Activated CD4-positive, alpha-beta T cell treated with anti-CD3 and anti-CD28 coated beads, Interleukin-10, Interleukin-2, amounts not matched to agents 100 ng/mL and 50 ng/mL, durations not matched to agents 16 hours and 8 hours (primary cell): ENCODE data around the gene ATP8A2.

Source experiments
- DNase-seq: peaks from one replicate; pipeline ENCODE4 v3.0.0-alpha.2; 2020

ATP8A2 gene

DNA sequence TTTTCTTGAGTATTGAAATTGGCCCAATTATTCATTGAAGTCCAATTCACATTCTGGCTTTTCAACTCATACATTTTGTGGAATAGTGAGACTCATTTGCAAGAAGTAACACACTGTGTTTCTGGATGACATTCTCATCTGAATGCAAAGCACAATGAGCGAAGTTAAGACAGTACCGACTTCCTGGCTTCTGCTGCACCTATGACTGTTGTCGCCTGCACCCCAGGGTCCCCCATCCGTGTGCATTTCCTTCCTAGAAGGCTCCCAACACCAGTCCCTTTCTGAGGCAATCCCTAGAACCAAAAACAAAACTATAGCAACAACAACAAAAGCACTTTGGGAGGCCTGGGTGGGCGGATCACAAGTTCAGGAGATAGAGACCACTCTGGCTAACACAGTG is 496.7 kb downstream of the ATP8A2 start:
- DNase-seq = no peak

DNA sequence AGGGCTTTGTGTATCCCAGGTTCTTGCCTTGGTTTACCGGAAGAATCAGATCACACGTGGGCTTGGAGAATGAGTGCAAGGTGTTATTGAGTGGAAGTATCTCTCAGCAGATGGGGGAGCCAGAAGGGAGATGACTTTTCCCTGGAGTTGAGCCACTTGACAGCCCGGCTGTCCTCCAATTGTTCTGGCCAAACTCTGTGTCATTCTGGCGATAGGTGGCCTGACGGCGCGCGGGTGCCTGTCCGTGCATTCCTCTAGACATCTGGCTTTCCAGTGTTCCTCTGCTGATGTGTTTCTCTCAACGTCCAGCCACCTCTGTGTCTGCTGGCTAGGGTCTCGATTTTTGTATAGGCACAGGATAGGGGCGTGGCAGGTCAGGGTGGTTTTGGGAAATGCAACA is 498.2 kb downstream of the ATP8A2 start:
- DNase-seq = no peak

DNA sequence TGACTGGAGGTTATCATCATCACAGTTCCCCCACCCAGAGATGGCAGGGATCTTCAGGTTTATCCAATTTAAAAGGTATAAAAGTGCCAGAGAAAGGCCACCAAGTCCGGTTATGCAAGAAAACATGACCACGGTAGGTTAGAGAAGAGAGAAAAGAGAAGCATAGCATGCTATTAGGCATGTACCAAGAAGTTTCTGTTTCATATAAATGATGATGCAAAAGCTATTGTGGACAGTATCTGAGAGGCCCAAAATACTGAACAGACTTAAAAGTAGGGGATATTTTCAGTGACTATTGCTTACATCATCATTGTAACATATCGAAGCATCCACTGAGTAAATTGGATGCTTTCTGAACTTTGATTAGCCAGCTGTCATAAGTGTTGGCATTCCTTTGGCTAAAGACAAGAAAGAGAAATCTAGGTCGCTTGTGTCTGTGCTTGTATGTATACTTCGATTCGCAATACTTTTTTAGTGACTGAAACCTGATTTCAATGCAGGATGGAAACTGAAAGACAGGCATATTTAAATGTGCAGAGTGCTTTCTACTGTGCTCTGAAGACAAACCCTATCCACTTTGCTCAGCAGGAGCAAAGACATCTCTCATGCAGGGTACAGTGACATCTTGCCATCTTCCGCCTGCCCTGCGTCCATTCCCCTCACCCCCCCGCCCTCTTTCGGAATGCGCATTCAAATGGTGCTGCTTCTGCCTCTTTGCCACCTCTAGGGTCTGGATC is 499.8 kb downstream of the ATP8A2 start:
- DNase-seq = no peak

DNA sequence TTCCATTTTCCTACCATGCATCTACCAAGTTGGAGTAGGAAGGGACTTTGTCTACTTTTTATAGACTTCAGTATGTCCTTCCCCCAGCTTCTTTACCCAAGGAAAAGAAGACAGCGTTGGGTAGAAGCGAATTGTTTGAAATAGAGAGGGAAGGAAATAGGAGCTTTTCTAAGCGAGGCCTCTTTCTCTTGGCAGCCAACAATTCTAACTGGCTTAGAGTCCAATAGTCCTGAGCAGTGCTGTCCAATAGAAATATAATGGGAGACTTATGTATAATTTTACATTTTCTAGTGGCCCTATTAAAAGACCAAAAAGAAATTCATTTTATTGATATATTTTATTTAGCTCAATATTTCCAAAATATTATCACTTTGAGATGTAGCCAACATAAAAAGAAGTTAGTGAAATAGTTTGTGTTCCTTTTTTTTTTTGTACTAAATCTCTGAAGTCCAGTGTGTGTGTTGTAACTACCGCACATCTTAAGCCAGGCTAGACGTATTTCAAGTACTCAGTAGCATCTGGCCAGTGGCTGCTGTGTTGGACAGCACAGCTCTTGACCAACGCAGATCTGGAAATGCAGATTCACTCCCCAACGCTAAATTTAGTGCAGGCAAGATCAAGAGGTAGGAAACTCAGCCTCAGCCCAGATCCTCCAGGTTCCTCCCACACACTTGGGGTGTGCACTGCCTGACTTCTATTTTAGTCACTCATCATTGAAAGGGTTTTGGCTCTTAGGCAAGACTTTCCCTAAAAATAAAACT is 500.9 kb downstream of the ATP8A2 start:
- DNase-seq = no peak

DNA sequence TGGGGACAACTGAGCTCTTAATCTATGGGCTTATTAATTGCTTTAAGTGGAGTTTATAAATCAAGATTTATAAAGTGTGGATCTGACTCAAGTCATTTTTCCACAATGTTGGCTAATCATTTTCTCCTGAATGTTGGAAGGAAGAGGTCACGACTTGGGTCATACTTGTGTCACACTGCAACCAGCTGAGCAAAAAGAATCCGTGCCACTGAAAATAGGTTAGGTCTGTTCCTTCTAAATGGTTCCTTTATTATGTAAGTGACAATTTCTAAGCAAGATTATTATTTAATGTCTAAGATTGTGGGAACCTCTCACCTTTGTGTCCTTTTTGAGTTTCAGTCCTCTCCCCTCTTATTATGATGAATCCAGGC is 501.5 kb downstream of the ATP8A2 start:
- no peak for DNase-seq

DNA sequence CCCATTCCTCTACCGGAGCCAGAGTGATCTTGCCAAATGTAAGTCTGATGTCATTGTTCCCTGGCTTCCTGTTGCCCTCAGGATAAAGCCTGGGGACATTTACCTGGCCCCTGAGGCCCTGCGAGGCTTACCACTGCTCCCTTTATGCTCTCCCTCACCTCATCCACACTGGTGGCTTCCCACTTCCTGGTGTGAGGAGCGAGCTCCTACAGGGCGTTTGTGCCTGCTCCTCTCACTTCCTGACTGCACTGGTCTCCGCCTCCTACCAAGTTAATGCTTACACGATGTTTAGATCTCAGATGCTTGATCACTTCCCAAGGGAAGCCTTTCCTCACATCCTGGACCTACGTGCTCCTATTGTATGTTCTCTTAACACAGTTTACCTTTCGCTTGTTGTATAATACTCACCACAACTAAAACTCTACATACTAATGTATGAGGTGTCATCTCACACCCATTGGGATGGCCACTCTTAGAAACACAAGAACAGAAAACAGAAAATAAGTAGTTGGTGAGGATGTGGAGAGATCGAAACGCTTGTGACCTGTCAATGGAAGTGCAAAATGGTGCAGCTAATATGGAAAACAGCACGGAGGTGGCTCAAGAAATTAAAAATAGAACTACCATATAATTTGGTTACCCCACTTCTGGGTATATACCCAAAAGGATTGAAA is 502.4 kb downstream of the ATP8A2 start:
- DNase-seq = no peak

DNA sequence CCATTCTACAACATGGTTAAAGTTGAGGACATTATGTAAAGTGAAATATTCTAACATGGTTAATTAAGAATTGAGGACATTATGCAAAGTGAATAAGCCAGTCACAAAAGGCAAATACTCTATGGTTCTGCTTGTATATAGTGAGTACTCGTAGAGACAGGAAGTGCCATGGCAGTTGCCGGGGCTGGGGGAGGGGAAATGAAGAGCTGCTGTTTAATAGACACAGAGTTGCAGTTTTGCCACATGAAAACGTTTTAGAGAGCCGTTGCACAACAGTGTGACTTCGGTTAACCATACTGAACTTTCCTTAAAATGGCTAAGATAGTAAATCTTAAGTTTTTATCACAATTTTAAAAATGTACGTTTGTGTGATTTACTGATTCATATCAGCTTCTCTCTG is 503.1 kb downstream of the ATP8A2 start:
- DNase-seq = peak; percentile 57

DNA sequence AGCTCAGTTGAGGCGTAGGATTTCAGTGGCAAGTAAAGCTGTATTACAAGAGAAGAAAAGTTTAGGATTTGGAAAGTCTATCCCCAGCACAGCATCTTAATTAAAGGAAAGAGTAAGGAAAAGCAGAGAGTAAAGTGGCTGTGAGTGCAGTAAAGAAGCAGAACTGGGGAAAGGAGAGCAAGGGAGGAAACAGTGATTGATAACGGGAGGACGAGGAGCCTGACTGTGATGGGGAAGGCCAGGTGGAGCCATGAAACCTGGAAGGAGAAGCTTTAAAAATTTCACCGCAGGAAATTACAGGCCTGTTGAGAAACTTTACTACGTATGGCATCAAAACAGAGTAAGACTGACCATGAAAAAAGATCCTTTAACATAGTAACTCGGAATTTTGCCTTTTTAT is 504.5 kb downstream of the ATP8A2 start:
- DNase-seq = no peak

DNA sequence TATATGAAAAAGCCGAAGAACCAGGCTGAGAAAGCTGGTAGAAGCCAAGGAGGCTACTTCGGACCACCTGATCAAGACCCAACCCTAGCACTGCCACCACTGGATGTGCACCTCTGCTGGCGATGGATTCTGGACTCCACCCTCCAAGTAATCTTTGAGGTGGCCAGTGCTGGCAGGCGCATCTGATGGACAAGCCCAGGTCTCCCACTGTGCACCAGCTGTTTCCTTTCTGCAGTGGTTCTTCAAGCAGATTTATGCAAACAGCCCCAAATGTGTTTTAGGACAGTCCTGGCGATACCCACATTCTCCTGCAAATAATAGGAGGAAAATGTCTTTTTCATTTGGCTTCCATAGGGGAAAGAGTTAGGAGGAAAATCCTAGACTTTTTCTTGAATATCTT is 507.7 kb downstream of the ATP8A2 start:
- no peak for DNase-seq

DNA sequence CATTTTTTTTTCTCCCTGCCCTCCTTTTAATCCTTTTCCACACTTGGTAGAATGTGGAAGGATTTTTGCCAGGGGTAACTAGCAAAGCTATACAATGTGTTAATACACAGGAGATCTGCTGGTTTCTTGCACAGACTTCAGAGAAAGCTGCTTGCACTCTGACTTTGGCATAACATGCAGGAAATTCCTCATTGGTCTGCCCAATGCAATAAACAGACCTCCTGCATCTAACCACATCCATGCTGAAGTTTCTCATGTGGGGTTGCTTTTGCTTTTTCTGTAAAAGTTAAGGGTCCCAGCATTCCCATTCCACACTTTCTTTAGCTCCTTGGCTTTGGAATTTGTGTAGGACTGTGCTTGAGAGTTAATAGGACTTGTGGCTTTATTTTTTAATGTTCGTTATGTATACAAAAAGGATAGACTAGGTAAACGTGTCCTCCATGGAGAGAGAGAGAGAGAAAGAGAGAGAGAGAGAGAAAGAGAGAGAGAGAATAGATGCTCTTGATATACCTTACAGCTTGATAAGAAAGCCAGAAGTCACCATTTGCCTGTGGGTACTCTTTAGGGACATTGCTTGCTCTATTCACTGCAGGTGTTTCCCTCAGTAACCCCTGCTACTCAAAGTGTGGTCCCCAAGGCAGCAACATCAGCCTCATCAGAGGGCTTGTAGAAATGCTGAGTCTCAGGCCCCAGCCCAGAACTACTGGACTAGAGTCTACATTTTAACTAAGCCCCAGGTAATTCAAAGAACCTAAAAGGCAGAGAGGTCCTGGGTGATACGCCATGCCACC is 509.6 kb downstream of the ATP8A2 start:
- no peak for DNase-seq

DNA sequence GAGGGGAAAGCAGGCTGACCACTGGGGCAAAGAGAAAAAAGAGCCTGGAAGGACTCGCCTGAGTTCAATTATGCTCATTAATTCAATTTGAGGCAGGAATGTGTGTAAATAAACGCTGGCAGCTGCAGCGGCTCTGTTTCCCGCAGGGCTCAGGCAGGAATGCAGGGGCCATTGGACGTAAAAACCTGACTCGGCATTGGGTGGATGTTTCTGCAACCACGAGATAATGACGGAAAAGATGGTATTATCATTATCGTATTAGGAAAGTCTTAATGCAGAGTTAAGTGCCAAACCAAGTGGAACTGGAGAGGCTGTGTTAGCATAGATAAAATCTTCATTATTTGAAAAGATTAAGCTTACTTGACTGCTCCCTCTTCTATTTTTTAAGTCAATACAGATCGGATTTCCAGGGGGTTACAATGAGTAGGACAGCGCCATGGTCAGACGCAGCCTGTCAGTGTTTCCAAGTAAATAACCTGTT is 510.2 kb downstream of the ATP8A2 start:
- no peak for DNase-seq

DNA sequence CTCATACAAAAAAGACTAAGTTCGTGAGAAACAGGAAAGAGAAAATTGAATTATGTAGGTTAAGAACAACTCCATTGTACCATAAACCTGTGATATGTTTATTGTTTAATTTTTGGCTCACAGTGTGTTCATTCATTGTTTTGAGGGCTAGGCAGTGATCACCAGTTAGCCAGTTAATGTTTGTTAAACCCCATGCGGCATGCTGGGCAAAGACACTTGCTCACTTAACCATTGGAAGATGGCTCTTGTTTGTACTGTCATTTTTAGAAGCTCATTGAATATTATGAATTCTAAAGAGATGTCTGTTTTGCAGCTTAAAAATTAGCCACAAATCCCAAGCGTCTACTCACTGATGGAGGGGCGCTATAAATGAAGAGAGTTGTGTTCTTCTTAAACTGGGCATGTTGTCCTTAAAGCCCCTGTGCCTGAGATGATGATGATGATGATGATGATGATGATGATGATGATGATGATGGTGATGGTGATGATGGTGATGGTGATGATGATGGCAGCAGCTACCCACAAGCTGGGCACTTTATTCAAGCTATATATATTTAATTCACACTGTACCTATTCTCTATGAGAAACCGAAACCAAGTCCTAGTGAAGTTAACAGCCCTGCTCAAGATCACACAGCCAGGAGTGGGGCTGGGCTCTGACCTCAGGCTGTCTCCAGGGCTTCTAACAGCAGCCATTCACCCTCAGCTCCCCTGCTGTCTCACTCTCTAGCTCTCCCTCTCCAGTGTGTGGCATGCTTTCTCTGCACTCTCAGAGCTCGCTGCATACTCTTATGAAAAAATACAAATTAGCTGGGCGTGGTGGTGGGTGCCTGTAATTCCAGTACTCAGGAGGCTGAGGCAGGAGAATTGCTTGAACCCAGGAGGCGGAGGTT is 510.9 kb downstream of the ATP8A2 start:
- no peak for DNase-seq

DNA sequence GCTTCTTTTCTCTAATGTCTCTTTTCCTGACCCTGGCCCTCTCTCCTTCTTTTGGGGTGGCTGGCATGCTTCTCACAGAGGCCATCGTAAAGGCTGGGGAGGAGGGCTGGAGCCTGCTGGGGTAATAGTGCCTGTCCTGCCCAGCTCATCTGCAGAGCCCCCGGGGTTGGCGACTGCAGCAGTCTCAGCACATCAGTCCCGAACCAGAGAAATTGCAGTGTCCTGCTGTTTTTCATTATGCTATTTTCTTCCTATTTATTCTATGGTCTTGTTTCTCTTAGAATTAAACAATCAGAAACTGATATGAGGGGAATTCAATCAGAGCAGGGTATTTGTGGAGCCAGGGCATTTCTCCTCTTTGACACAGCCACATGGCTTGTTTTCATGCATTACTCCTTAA is 513.6 kb downstream of the ATP8A2 start:
- no peak for DNase-seq

DNA sequence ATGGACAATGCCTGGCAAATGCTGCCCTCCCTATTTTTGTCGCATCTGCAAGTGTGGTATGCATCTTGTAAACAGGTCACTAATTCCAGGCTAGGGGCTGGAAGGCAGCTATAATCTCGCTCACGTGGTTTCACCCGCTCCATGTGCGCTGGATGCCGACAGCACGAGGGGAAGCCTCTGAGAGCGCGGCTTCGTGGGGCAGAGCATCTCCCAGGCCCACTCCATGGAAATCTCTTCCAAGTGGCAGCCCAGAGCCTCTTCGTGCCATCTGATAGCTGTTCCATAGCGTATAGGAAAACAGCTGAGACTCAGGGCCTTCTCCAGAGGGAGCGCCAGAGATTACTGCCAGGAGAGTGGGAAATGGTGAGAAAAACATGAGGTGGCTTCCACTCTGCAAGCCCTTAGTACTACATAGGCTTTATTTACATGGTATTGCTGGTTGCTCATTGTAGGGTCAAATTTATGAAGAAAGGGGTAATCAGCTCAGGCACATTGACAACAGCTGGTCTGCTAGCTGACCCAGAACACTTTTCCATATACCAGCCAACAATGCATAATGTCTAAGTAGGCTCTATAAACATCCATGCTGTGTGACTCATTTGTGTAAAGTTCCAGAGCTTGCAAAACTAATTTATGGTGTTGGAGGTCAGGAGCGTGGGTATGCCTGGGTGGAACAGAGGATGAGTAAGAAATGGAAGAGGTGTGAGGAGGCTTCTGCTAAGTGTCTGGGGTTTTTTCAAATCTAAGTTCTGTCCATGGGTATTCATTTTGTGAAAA is 514.9 kb downstream of the ATP8A2 start:
- peak; percentile 52 for DNase-seq

DNA sequence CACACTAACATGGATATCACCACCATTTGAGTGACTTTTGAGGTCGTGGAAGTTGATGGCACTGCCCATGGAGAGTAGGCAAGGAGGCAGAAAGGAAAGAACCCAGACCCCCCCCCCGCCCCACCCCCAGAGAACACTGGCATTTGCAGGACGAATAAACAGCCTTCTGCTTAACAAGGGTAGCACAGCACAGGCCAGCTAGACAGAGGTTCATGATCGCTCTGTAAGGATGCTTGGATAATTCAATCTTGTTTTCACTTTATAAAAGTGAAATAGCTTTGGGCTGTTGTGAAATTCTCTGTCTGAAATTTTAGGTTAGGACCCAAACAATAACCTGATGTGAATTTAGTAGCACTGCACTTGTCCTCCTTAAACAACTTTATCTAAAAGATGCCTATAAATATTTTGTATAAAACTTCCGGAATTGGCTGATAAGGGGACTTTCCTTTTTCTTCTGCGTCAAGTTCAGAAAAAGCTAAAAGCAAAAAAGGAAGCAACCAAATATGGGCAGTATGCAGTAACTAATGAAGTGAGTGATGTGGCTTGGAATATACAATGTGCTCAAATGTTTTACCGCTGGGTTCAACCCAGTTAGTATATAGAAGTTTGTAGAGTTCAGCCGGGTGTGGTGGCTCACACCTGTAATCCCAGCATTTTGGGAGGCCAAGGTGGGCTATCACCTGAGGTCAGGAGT is 516.3 kb downstream of the ATP8A2 start:
- no peak for DNase-seq

DNA sequence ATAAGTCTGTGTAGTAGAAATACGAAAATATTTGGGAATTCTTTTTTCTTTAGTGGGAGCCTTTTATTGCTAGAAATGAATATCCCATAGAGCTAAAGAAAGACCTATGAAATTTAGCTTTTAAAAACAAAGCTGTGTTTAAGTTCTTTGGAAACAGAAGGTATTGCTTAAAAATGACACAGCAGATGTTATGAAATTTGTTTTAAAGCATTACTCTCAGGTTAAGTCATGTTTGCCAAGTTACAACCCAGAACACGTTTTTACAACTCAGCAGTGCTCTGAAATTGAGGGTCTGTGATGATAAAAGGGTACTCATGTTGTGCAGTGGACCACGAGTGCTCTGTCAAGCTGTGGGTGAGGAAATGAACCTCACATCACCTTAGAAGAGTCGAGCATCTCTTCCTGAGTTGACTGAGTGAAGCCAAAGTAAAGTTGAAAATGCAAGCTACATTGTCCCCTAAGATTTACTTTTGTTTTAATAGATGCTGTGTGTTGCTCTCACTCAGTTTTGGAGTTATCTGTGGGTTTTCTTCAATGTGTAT is 519.0 kb downstream of the ATP8A2 start:
- DNase-seq = no peak

DNA sequence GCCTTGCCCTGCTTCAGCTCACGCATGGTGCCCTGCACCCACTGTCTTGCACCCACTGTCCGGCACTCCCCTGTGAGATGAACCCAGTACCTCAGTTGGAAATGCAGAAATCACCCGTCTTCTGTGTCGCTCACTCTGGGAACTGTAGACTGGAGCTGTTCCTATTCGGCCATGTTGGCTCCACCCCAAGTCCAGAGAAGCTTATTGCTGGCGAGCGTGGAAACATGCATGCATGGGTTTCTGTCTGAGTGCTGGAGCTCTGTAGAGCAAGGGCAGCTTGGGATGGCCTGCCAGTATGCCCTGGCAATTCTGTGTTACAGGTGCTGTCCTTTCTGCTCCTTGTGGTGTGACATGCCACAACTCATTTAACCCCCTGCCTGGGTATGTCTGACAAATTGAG is 527.2 kb downstream of the ATP8A2 start:
- no peak for DNase-seq

DNA sequence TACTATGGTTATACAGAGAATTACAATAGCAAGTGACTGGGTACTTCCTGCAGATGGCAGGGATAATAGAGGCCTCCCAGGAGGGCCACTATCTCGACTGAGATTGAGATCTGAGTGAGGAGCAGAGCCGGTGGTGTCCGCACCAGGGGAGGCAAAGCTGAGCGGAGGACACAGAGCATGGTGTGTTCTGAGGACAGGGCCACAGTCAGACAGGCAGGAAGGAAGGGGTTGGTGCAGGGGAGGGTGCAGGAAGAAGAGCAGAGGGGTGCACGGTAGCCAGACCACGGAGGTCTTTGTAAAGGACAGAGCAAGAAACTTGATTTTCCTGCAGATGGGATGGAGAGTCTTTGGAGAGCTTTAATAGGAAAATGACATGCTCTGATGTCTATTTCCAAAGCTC is 527.7 kb downstream of the ATP8A2 start:
- DNase-seq = no peak

DNA sequence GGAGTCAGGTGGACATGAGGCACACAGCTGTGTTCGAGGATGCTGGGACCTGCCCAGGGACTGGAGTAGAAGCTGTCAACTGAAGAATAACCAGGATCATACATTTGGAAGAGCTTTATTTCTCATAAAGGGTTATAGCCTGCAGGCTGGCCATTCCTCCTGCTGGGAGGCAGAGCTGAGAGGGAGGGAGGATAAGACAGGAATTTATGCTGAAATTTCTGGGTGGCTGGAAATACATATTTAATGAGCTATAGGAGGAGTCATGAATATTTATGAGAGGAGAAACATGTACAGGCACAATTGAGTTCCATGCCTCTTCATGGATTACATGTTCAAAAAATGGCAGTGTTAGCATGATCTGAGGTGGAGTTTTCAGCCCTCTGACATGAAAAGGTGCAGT is 528.2 kb downstream of the ATP8A2 start:
- no peak for DNase-seq
